Effector CD8-positive, alpha-beta T cell (primary cell): ENCODE results near the gene DCUN1D5.
"Not testable (repeated sequence)": the region's sequence is repeated elsewhere in the genome, so short reads cannot be mapped to it uniquely, and the experiment has no call there.

Experiments
- DNase-seq: peaks from one replicate; lab custom pipeline; 2025; lab: John Stamatoyannopoulos, UW

The DCUN1D5 gene

DNA sequence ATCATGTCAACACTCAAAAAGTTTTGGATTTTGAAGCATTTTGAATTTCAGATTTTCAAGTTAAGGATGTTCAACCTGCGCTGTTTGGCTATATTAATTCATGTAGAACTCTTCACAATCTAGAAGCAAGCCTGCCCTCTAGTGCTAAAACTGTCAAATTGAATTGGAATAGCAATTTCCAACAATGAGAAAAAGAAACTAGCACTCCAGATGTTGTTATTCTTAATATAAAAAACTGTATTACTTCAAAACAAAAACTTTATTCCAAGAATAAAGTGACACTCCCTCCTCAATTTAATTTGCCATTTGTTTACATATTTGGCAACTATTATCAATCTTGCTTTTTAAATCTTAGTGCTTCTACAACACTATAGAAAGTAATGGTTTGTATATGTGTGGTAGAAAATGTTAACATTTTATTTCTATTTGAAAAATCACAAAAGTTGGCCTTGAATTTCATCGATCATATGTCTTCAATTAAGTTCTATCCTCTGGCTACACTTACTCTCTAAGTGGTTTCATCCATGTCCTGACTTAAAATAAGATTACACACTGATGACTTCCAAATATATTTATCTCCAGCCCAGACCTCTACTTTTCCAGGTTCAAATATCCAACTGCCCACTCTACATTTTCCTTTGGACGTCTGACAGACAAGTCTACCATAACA, 36.6 kb downstream of the DCUN1D5 start:
- DNase-seq, result no peak

DNA sequence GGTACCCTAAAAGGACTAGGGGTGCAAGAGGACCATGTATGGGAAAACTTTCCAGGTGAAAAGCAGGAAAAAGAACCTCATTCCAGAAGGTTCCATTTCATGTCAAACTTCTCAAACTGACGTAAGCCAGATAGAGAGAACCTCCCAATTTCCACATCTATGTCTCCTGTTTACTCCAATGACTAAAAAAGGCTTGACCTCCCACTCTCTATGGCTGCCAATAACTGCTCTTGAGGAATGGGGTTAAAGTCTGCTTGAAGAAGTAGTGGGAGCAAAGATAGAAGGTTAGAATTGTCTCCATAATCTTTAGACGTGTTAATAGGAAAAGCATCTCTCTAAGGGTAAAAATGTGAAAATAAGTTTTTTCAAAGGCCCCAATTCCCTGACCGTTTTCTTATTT, 38.0 kb downstream of the DCUN1D5 start:
- DNase-seq, result no peak

DNA sequence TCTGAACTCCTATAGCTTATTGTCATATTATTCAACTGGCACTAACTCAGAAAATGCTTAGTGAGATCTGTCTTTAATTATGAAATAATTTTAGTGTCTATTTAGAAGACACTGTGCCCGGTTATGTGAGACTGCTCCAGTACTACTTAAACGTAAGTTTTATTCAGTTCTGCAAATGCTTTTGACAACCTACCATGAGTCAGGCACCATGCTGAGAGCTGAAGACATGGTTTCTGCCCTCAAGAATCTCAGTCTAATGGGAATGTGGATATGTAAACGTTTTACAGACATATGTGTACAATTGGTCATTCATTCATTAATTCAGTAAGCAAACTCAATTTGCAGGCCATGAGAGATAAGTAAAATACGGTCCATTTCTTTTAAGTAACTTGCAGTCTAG, 40.0 kb downstream of the DCUN1D5 start:
- DNase-seq, result no peak

DNA sequence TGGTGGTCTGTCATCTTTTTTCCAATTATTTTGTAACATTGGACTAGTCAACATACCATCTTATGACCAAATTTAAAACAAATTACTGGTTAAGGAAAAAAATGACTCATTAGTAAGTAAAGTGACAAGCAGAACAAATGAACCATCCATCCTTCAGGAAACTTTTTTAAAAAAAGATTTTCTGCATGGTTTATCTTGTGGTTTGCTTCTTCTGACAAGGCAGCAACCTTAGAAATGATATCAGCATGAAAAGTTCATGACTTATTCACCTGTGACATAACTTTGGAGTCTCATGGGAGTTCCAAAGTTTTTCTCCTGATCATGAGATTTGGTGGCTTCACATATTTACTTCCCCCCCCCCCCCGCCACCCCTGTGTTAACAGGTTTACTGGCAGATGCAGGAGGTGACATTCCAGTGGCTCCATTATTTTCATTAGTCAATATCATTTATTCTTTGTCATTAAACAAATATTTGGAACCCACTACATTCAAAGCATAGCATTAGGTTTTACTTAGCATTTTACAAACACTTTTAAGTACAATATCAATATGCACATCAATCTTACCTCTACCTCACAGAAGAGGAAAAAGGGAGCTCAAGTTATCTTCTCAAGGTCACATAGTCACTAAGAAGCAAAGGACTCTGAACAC, 40.7 kb downstream of the DCUN1D5 start:
- DNase-seq, result no peak

DNA sequence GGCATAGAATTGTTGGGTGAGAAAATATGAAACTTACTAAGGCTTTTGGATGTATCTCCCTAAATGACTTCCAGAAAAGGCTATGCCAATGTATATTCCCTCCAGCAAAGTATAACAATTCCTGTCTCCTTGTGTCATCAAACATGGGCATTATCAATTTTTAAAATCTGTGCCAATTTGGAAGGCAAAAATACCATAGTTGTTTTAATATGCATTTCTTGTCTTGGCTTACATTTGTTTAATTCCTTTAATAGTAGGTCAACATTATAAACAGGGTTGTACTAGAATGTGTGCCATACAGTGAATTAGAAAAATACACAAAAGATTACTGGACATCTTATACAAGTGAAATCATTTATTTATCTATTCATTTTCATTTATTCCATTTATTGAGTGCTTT, 41.6 kb downstream of the DCUN1D5 start:
- no peak for DNase-seq

DNA sequence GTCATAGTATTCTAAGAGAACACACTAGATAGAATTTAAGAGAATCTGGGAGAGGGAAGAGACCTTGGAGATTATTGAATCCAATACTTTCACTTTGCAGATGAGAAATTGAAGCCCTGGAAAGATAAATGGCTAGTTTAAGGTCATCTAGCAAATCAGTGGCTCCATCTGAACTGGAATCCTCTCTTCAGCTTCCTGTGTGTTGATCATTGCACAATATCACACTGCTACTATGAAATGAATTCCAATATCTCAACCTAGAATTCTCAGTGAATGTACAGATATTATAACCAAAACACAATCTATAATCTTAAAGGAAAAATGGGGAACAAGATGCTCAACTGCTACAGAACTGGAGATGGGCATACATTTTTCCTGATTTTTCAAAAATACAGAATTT, 44.1 kb downstream of the DCUN1D5 start:
- DNase-seq, result no peak

DNA sequence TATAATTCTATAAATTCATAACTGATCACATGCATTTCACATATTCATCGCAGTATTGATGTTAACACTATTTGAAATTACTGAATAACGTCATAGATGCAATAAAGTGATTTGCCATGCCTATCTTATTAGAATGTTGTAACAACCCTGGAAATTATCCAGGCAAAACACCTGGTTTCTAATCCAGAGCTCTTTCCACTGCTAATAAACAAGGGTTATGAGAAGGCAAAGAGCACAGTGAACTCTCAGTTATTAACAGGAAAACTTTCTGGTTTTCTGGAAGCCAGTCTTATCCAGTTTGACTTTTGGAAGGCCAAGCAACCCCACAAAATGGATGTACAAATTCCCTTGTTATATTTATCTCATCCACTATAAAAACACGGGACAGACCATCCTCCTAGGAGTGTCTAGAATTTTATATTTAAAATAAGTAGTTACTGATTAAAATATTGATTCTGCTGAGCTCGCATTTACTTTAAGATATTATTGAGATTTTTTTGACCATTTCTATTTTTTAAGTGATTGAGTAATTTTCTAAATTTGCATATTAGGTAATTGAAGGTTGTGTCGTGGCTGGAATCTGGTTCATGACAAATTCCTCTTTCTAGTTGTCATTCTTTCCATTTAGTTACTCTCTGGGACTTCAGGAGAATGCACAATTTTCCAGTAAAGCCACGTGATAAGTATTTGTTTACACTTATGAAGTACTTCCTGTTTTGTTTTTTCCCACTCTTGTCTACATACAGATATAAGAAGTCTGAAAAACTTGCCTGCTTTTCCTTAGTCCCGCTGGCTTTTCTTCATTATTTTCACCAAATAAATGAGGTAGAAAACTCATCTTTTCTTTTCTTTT, 47.9 kb downstream of the DCUN1D5 start:
- no peak for DNase-seq

DNA sequence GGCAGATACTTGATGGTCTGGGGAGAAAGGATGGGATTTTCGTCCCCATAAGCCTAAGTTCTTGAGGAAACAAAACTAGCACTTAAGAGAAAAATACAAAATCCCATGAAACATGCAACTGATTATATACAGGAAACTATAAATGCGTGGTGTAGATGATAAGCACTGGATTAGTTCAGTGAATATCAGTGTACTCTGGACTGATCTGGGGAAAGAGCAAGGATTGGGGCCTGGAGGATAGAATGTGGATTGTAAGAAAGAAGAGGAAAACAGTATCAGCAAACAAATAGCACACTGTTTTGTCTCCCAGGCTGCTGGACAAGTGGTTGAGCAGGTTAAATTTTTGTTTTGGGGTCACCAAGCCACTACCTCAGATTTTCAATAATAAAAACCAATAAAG, 49.8 kb downstream of the DCUN1D5 start:
- no peak for DNase-seq

DNA sequence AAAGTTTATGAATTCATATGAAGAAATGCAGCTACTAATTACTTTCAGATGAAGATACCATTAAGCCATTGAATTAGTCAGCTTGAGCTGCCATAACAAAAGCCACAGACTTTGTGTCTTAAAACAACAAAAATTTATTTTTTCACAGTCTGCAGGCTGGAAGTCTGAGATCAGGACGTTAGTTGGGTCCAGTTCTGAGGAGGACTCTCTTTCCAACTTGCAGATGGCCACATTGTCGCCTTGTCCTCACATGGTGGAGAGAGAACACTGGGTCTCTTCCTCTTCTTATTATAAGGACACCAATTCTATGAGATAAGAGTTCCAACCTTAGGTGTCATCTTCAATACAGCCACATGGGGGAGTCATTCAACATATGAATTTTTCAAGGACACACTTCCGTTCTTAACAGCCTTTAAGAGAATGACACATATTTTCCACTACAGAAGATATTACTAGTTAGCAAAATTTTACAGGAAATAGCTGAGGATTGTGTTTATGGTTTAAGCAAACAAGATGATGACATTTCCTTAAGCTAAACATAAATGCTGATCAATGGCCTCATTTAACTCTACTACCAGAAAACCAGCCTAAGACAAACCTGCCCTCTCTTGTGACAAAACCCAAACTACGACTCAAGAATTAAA, 56.0 kb downstream of the DCUN1D5 start:
- DNase-seq, result no peak

DNA sequence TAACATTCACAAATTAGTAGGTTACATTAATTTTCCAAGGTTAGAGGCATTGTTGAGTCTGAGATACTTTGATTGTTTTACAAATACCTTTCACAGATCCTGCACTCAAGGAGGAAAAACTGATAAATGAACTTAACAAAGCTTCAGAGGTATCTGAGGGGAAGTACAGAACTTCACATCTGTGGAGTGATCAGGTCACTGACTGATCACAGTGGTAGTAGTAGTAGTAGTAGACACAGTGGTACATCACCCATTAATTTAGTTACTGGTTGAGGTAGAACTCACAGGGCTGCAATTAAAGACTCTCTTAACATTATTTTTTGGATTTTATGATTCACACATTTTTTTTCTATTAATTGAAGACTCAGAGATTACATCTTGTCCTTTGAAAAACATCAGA, 56.7 kb downstream of the DCUN1D5 start:
- no peak for DNase-seq

DNA sequence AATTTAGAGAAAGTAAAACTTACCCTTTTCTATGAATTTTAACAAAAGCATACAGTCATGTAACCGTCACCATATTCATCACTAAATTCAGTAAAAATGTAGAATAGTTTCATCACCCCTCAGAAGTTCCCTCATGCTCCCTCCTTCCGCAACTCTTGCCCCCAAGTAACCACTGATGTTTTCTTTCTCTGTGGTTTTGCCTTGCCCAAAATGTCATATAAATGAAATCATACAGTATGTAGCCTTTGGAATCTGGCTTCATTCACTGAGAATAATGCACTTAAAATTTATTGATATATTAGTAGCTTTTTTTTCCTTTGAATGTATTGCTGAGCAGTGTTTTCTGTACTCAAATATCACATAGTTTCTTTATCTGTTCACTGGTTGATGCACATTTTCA, 60.1 kb downstream of the DCUN1D5 start:
- no peak for DNase-seq

DNA sequence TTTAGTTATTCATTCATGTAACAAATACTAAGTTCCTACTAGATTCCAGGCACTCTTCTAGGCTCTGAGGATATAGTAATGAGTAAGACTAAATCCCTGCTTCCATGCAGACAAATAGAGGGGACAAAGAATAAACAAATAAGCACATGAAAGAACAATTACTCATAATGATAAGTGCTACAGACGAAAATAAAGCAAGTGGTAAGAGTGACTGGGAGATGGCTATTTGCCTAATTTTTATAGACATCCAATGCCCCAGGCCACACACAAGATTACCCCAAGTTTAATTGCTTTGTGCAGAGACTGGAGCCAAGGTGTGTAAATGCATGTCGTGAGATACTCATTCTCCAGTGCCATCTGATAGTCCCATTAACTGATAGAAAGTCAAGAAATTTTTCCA, 62.6 kb downstream of the DCUN1D5 start:
- no peak for DNase-seq

DNA sequence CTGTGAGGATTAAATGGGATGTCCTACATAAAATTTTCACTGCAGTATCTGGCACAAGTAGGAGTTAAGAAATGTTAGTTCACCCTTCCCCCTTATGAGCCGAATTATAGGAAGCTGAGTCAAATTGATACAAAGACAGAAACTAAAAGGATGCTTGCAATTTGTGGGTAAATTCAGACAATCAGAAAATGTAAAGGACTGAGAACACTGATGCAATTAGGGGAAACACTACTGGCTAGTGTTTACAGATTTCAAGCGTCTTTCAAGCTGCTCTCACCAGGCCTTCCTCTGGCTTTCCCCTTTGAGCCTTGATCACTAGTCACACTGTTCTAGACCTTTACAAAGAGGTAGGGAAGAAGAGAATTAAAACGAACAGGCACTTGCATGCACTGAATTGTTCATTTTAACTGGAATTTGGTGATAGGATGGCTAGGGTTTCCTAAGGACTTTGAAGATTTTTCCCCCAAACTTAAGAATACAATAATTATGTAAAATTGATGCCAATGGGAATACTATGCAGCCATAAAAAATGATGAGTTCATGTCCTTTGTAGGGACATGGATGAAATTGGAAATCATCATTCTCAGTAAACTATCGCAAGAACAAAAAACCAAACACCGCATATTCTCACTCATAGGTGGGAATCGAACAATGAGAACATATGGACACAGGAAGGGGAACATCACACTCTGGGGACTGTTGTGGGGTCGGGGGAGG, 63.5 kb downstream of the DCUN1D5 start:
- not testable (repeated sequence) for DNase-seq

DNA sequence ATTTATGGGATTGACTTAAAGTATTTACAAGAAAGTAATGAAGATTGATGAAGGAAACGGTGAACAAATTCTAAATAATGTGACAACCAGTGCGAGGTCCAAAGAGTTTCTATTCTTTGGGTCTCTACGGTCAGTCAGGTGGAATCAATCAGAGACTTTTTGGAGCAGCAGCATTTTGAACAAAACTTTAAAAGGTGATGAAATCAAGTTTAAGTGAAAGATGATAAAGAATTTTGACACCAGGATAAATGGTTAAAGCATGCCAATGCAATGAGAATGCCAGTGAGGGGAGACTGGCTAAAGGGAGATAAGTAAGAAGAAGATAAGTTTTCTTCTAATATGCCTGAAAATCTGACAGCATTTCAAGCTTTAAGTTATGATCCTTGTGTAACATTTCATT, 67.9 kb downstream of the DCUN1D5 start:
- no peak for DNase-seq

DNA sequence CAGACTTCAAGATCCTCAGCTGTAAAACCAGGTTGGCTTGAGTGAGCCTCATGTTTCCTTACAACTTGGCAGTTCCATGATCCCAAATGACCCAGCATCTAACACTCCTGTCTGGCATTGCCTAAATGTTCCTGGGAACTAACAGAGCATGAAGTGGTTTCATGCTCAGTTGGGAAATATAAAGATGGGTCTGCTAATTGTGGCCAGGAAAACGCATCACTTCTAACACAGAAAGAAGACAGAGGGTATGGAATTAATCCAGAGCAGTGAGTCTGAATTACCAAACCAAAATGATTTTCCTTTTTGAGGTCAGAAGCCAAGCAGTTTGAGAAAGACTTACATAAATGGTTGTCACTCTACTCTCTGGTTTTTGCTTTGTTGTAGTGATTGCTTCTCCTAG, 75.9 kb downstream of the DCUN1D5 start:
- no peak for DNase-seq

DNA sequence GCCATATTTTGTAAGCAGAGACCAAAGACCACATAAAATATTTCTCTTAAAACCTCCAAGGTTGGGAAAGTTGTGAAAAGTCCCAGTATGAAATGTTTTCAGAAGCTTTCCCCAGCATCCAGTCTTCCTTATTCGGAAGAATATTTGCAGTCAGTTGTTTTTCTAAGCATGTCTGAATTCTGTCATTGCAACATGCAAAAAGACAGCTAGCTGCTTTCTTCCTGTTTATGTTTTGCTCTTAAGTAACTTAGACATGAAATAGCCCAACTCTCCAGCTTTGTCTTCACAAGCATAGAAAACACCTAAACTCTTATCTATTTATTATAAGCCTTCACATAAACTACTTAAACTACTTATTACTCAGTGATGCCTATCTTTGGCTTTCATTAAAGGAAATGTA, 78.5 kb downstream of the DCUN1D5 start:
- no peak for DNase-seq
